K562 (cell line): ENCODE results near the gene MBD3L4. TPM values are rescaled to one million over a fixed set of nuclear protein-coding genes. Genes with fewer than 3 reads are reported as not detected.

Experiments
- ATF7 ChIP-seq: fragments of 450-650 bp; IDR thresholded peaks from 2 replicates; pipeline ENCODE4 v1.7.1; 2014; ENCODE audit warnings: mild to moderate bottlenecking, moderate library complexity
- CTBP1 ChIP-seq: fragments of 450-650 bp; IDR thresholded peaks from 2 replicates; pipeline ENCODE4 v1.6.1; 2016; ENCODE audit warnings: borderline replicate concordance
- FOS ChIP-seq: IDR thresholded peaks from 3 replicates; pipeline ENCODE4 v1.6.1; 2011; ENCODE audit not compliant: insufficient read length; ENCODE audit errors: extremely low read depth
- FOSL1 ChIP-seq: fragments of 200-800 bp; sonication (Bioruptor generic); conservative IDR thresholded peaks from 2 replicates; pipeline ENCODE4 v1.6.1; 2016; ENCODE audit warnings: missing genetic modification characterization, missing compliant biosample characterization
- FOXK1 ChIP-seq: sonication (generic); formaldehyde crosslinking; IDR thresholded peaks from 2 replicates; pipeline ENCODE4 v1.8.0; 2022; ENCODE audit warnings: missing genetic modification reagents, mild to moderate bottlenecking, borderline replicate concordance
- HNRNPH1 ChIP-seq: fragments of 200-400 bp; formaldehyde crosslinking; optimal IDR thresholded peaks from 2 replicates; pipeline ENCODE3; 2017; ENCODE audit warnings: low read depth, mild to moderate bottlenecking, low read length, moderate library complexity
- KDM1A ChIP-seq, 2 experiments: fragments of 450-650 bp; IDR thresholded peaks; 2 replicates each; pipeline ENCODE4 v1.6.1; 2016; ENCODE audit warnings: mild to moderate bottlenecking in 2 of 2
- MLX ChIP-seq, 2 experiments: fragments of 450-650 bp in 1 of 2; sonication (generic) in 1 of 2; formaldehyde crosslinking; conservative IDR thresholded peaks; 2 replicates each; pipeline versions ENCODE4 v1.4.0 to v1.8.1; 2020 to 2022; ENCODE audit warnings: mild to moderate bottlenecking in 1 of 2, missing genetic modification reagents in 1 of 2
- MYC ChIP-seq, 2 experiments: fragments of 250-450 bp in 1 of 2; sonication (Bioruptor Pico) in 1 of 2; IDR thresholded peaks; 2 replicates each; pipeline versions ENCODE4 v1.5.1 to v1.6.1; 2012 to 2021; ENCODE audit warnings: low read depth in 2 of 2, borderline replicate concordance in 1 of 2, improper control_type of control experiment in 1 of 2, low read length in 1 of 2, mild to moderate bottlenecking in 1 of 2, moderate library complexity in 1 of 2
- PHTF2 ChIP-seq: fragments of 250-450 bp; sonication (Bioruptor Pico); IDR thresholded peaks from 2 replicates; pipeline ENCODE4 v1.5.0; 2021; ENCODE audit warnings: mild to moderate bottlenecking
- TAF7 ChIP-seq: fragments of 450-650 bp; IDR thresholded peaks from 2 replicates; pipeline ENCODE4 v1.6.1; 2016; ENCODE audit warnings: missing genetic modification characterization, missing compliant biosample characterization
- TFAP4 ChIP-seq: sonication (generic); formaldehyde crosslinking; IDR thresholded peaks from 2 replicates; pipeline ENCODE4 v1.8.0; 2022; ENCODE audit warnings: missing genetic modification reagents, mild to moderate bottlenecking, moderate library complexity, borderline replicate concordance
- ZFP1 ChIP-seq: fragments of 450-650 bp; formaldehyde crosslinking; IDR thresholded peaks from 2 replicates; pipeline ENCODE4 v1.4.0; 2020; ENCODE audit warnings: mild to moderate bottlenecking, mixed read lengths
- ZNF197 ChIP-seq: fragments of 200-800 bp; sonication (Bioruptor generic); IDR thresholded peaks from 2 replicates; pipeline ENCODE4 v1.6.1; 2016; ENCODE audit warnings: low read depth, missing genetic modification characterization, missing compliant biosample characterization
- ZNF830 ChIP-seq: fragments of 250-450 bp; sonication (Bioruptor Pico); IDR thresholded peaks from 2 replicates; pipeline ENCODE4 v1.5.0; 2021; ENCODE audit warnings: mild to moderate bottlenecking
- polyA plus RNA-seq, 8 experiments: library from polyadenylated mRNA; depleted of rRNA in 4 of 8; stranded (reverse) in 5 of 8; unstranded in 3 of 8; fragments of >200 nt; fragmentation: Nextera tagmentation in 2 of 8; fragmentation: Illumina TruSeq in 1 of 8; extraction: Ambion mirVana in 2 of 8; extraction: Trizol in 1 of 8; gene quantifications; 2 replicates each; pipeline versions ENCODE4 v1.2.1 to v1.2.3, GENCODE V29; 2011 to 2014; ENCODE audit warnings: inconsistent platforms in 1 of 8, missing spikeins in 1 of 8
- total RNA-seq, 7 experiments: library from RNA; depleted of rRNA in 6 of 7; stranded (reverse); fragments of >200 nt in 6 of 7; fragmentation: Illumina TruSeq in 2 of 7; extraction: Trizol in 2 of 7; gene quantifications; 2 replicates each; pipeline versions ENCODE4 v1.2.1 to v1.2.3, GENCODE V29; 2011 to 2021; ENCODE audit warnings: low replicate concordance in 1 of 7
- TF ChIP-seq, protein P1 (sequence below), 2 experiments: fragments of 200-800 bp in 1 of 2; sonication (Bioruptor generic) in 1 of 2; sonication (generic) in 1 of 2; formaldehyde crosslinking in 1 of 2; IDR thresholded peaks in 1 of 2; conservative IDR thresholded peaks in 1 of 2; 2 replicates each; pipeline versions ENCODE4 v1.5.0 to v1.6.1; 2016 to 2020; ENCODE audit warnings: missing compliant biosample characterization in 1 of 2, missing genetic modification characterization in 1 of 2, missing genetic modification reagents in 1 of 2
- TF ChIP-seq, protein P2 (sequence below): fragments of 450-650 bp; IDR thresholded peaks from 2 replicates; pipeline ENCODE4 v1.6.1; 2017; ENCODE audit warnings: antibody characterized with exemption, mild to moderate bottlenecking
- TF ChIP-seq, protein P3 (sequence below): sonication (generic); formaldehyde crosslinking; IDR thresholded peaks from 2 replicates; pipeline ENCODE4 v1.8.0; 2022; ENCODE audit warnings: missing genetic modification reagents, mild to moderate bottlenecking, borderline replicate concordance

The MBD3L4 gene
- total and polyA plus RNA-seq, 9 of the 15 experiments (the other 6 are each of a cell fraction or from before 2014, with no cell fraction given), result not detected

- TF ChIP-seq, protein P1, sequence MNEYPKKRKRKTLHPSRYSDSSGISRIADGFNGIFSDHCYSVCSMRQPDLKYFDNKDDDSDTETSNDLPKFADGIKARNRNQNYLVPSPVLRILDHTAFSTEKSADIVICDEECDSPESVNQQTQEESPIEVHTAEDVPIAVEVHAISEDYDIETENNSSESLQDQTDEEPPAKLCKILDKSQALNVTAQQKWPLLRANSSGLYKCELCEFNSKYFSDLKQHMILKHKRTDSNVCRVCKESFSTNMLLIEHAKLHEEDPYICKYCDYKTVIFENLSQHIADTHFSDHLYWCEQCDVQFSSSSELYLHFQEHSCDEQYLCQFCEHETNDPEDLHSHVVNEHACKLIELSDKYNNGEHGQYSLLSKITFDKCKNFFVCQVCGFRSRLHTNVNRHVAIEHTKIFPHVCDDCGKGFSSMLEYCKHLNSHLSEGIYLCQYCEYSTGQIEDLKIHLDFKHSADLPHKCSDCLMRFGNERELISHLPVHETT (CRISPR knock-in tag; conservative IDR thresholded peaks at IDR 0.05 in 1 of 2, IDR thresholded peaks at IDR 0.05 in 1 of 2), result 0 out of 4 replicates have a peak, but pooled peaks of 1 of the 2 experiments have one; percentile 24
- no peak for TF ChIP-seq TAF7 (tag)
- TF ChIP-seq ZNF830 (CRISPR knock-in tag), result 0 out of 2 replicates have a peak, but pooled peaks have one; percentile 64
- TF ChIP-seq, protein P2, sequence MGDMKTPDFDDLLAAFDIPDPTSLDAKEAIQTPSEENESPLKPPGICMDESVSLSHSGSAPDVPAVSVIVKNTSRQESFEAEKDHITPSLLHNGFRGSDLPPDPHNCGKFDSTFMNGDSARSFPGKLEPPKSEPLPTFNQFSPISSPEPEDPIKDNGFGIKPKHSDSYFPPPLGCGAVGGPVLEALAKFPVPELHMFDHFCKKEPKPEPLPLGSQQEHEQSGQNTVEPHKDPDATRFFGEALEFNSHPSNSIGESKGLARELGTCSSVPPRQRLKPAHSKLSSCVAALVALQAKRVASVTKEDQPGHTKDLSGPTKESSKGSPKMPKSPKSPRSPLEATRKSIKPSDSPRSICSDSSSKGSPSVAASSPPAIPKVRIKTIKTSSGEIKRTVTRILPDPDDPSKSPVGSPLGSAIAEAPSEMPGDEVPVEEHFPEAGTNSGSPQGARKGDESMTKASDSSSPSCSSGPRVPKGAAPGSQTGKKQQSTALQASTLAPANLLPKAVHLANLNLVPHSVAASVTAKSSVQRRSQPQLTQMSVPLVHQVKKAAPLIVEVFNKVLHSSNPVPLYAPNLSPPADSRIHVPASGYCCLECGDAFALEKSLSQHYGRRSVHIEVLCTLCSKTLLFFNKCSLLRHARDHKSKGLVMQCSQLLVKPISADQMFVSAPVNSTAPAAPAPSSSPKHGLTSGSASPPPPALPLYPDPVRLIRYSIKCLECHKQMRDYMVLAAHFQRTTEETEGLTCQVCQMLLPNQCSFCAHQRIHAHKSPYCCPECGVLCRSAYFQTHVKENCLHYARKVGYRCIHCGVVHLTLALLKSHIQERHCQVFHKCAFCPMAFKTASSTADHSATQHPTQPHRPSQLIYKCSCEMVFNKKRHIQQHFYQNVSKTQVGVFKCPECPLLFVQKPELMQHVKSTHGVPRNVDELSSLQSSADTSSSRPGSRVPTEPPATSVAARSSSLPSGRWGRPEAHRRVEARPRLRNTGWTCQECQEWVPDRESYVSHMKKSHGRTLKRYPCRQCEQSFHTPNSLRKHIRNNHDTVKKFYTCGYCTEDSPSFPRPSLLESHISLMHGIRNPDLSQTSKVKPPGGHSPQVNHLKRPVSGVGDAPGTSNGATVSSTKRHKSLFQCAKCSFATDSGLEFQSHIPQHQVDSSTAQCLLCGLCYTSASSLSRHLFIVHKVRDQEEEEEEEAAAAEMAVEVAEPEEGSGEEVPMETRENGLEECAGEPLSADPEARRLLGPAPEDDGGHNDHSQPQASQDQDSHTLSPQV, result no peak
- TF ChIP-seq KDM1A (IDR thresholded peaks at IDR 0.05), result no peak
- no peak for TF ChIP-seq ZNF197 (CRISPR knock-in tag)
- peak; percentile 66; the same call in 1 of the 2 replicates for TF ChIP-seq CTBP1
- peak; percentile 90 for TF ChIP-seq MYC (IDR thresholded peaks at IDR 0.05; ENCODE audit: low read depth, low read length)
- TF ChIP-seq MYC (CRISPR knock-in tag; IDR thresholded peaks at IDR 0.05; ENCODE audit: borderline replicate concordance, low read depth), result no peak
- no peak for TF ChIP-seq FOSL1 (tag)
- peak; percentile 96 for TF ChIP-seq TFAP4 (CRISPR knock-in tag)
- TF ChIP-seq HNRNPH1, result no peak
- TF ChIP-seq FOXK1 (CRISPR knock-in tag), result 0 out of 2 replicates have a peak, but pooled peaks have one; percentile 16
- no peak for TF ChIP-seq PHTF2 (CRISPR knock-in tag)
- no peak for TF ChIP-seq MLX (CRISPR knock-in tag; conservative IDR thresholded peaks at IDR 0.05)
- TF ChIP-seq FOS, result no peak
- no peak for TF ChIP-seq ZFP1 (CRISPR knock-in tag)
- peak; percentile 75 for TF ChIP-seq ATF7
- TF ChIP-seq, protein P3, sequence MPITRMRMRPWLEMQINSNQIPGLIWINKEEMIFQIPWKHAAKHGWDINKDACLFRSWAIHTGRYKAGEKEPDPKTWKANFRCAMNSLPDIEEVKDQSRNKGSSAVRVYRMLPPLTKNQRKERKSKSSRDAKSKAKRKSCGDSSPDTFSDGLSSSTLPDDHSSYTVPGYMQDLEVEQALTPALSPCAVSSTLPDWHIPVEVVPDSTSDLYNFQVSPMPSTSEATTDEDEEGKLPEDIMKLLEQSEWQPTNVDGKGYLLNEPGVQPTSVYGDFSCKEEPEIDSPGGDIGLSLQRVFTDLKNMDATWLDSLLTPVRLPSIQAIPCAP (CRISPR knock-in tag), result no peak
Observed at GRCh38 chr19:7069042-7069903, 29.3 kb upstream of the MBD3L4 start, which contains the start of gene ZNF557 (continued).
